ENCODE results near the gene PDE6D. TPM values are rescaled to one million over a fixed set of nuclear protein-coding genes. Genes with fewer than 3 reads are reported as not detected.

Gene PDE6D
- total and polyA plus RNA-seq, 2 of the 13 experiments (the other 11 are each of a cell fraction or from before 2014, with no cell fraction given): 14.1 to 23.2 TPM

DNA sequence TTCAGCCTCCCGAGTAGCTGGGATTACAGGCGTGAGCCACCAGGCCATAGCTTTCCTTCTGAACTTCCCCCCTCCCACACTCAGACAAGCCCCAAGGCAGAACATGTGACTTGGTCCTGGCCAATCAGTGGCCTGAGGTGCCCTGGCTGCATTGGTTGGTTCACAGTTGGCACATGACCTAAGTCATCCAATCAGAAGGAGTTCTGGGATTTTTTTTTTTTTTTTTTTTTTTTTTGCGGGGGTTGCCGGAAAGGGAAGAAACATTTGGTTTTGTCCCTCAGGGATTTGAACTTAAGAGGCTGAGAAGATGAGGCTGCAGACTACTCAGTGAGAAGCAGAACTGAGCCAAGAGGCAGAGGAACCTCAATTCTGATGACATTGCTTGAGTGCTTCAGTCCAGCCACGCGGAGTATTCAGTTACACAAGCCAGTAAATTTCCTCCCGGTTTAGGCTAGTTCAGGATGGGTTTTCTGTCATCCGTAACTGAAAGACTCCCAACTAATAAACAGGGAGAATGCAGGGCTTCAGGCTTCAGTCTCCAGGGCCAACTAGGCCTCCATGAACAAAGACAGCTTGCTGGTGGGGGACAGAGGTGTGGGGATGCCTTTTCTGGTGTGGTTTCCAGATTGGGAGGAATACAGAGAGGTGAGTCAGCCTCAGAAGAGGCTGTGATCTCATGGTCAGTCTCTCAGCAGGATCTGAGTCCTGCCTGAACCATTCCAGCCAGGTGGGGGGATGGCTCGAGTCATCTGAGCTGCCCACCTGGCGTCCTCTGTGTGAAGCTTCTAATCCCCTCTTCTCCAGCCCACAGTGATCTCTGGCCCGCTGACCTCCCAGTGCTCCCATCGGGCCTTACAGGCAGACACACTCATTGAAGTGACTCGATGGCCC lies 63.6 kb downstream of the PDE6D start (continued):
- TF ChIP-seq, protein P1, sequence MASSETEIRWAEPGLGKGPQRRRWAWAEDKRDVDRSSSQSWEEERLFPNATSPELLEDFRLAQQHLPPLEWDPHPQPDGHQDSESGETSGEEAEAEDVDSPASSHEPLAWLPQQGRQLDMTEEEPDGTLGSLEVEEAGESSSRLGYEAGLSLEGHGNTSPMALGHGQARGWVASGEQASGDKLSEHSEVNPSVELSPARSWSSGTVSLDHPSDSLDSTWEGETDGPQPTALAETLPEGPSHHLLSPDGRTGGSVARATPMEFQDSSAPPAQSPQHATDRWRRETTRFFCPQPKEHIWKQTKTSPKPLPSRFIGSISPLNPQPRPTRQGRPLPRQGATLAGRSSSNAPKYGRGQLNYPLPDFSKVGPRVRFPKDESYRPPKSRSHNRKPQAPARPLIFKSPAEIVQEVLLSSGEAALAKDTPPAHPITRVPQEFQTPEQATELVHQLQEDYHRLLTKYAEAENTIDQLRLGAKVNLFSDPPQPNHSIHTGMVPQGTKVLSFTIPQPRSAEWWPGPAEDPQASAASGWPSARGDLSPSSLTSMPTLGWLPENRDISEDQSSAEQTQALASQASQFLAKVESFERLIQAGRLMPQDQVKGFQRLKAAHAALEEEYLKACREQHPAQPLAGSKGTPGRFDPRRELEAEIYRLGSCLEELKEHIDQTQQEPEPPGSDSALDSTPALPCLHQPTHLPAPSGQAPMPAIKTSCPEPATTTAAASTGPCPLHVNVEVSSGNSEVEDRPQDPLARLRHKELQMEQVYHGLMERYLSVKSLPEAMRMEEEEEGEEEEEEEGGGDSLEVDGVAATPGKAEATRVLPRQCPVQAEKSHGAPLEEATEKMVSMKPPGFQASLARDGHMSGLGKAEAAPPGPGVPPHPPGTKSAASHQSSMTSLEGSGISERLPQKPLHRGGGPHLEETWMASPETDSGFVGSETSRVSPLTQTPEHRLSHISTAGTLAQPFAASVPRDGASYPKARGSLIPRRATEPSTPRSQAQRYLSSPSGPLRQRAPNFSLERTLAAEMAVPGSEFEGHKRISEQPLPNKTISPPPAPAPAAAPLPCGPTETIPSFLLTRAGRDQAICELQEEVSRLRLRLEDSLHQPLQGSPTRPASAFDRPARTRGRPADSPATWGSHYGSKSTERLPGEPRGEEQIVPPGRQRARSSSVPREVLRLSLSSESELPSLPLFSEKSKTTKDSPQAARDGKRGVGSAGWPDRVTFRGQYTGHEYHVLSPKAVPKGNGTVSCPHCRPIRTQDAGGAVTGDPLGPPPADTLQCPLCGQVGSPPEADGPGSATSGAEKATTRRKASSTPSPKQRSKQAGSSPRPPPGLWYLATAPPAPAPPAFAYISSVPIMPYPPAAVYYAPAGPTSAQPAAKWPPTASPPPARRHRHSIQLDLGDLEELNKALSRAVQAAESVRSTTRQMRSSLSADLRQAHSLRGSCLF (CRISPR knock-in tag; IDR thresholded peaks at IDR 0.05; ENCODE audit: borderline replicate concordance): no peak
- TF ChIP-seq, protein P2, sequence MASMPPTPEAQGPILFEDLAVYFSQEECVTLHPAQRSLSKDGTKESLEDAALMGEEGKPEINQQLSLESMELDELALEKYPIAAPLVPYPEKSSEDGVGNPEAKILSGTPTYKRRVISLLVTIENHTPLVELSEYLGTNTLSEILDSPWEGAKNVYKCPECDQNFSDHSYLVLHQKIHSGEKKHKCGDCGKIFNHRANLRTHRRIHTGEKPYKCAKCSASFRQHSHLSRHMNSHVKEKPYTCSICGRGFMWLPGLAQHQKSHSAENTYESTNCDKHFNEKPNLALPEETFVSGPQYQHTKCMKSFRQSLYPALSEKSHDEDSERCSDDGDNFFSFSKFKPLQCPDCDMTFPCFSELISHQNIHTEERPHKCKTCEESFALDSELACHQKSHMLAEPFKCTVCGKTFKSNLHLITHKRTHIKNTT (CRISPR knock-in tag; IDR thresholded peaks at IDR 0.05): no peak
- TF ChIP-seq HNF4A (CRISPR knock-in tag; IDR thresholded peaks at IDR 0.05) (no peak), SALL1 (CRISPR knock-in tag; IDR thresholded peaks at IDR 0.05) (no peak), TBL1XR1 (IDR thresholded peaks at IDR 0.05; ENCODE audit: borderline replicate concordance, low read length, partially characterized antibody) (no peak), SNAI1 (CRISPR knock-in tag; IDR thresholded peaks at IDR 0.05; ENCODE audit: borderline replicate concordance) (no peak), ATF1 (CRISPR knock-in tag; IDR thresholded peaks at IDR 0.05) (no peak), FOSL2 (CRISPR knock-in tag; IDR thresholded peaks at IDR 0.05) (peak; percentile 53), PRPF4 (IDR thresholded peaks at IDR 0.05; ENCODE audit: low read depth, low read length, poor library complexity, severe bottlenecking) (no peak), SP4 (CRISPR knock-in tag; IDR thresholded peaks at IDR 0.05) (no peak), ZNF543 (CRISPR knock-in tag; IDR thresholded peaks at IDR 0.05) (0 out of 2 replicates have a peak, but pooled peaks have one; percentile 24), ELF3 (CRISPR knock-in tag; IDR thresholded peaks at IDR 0.05) (no peak), ZNF510 (CRISPR knock-in tag; IDR thresholded peaks at IDR 0.05; ENCODE audit: low read depth) (no peak), MAZ (IDR thresholded peaks at IDR 0.05; ENCODE audit: borderline replicate concordance, low read depth, low read length) (no peak), MAZ (CRISPR knock-in tag; IDR thresholded peaks at IDR 0.05; ENCODE audit: low read depth) (no peak), SAFB2 (CRISPR knock-in tag; IDR thresholded peaks at IDR 0.05; ENCODE audit: borderline replicate concordance, low read depth) (no peak), ZNF777 (CRISPR knock-in tag; IDR thresholded peaks at IDR 0.05) (0 out of 2 replicates have a peak, but pooled peaks have one; percentile 18)
- TF ChIP-seq, protein P3, sequence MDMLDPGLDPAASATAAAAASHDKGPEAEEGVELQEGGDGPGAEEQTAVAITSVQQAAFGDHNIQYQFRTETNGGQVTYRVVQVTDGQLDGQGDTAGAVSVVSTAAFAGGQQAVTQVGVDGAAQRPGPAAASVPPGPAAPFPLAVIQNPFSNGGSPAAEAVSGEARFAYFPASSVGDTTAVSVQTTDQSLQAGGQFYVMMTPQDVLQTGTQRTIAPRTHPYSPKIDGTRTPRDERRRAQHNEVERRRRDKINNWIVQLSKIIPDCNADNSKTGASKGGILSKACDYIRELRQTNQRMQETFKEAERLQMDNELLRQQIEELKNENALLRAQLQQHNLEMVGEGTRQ (IDR thresholded peaks at IDR 0.05; ENCODE audit: low read depth, low read length): peak; percentile 85
- TF ChIP-seq, protein P3 (CRISPR knock-in tag; IDR thresholded peaks at IDR 0.05; ENCODE audit: borderline replicate concordance): peak; percentile 86; the same call in 1 of the 2 replicates
